Mesenchymal stem cell (in vitro differentiated cells and primary cell): ENCODE data around the gene ECI2.

Experiments
- DNase-seq: peaks from one replicate; pipeline ENCODE4 v3.0.0-alpha.2; 2013
- H2AFZ ChIP-seq: one replicate; pipeline ENCODE4 v1.6.1; 2013; ENCODE audit warnings: low read depth, mild to moderate bottlenecking, control low read depth, inconsistent platforms, low read length, moderate library complexity
- H2AK5ac ChIP-seq: 2 replicates; pipeline ENCODE4 v1.6.1; 2013; ENCODE audit warnings: low read length, moderate library complexity, mild to moderate bottlenecking, inconsistent platforms; ENCODE audit not compliant: severe bottlenecking
- H2BK120ac ChIP-seq: one replicate; pipeline ENCODE4 v1.6.1; 2013; ENCODE audit warnings: low read depth, mild to moderate bottlenecking, inconsistent platforms, low read length, moderate library complexity
- H2BK12ac ChIP-seq, 2 experiments: one replicate each; pipeline ENCODE4 v1.6.1; 2013; ENCODE audit warnings: inconsistent platforms in 2 of 2, low read length in 2 of 2, mild to moderate bottlenecking in 2 of 2, moderate library complexity in 2 of 2, control low read depth in 1 of 2
- H2BK15ac ChIP-seq: one replicate; pipeline ENCODE4 v1.6.1; 2013; ENCODE audit warnings: mild to moderate bottlenecking, low read depth, inconsistent platforms; ENCODE audit not compliant: poor library complexity, severe bottlenecking
- H2BK5ac ChIP-seq: 2 replicates; pipeline ENCODE4 v1.6.1; 2013; ENCODE audit warnings: low read depth, mild to moderate bottlenecking, low read length, control low read depth, inconsistent platforms; ENCODE audit not compliant: poor library complexity, severe bottlenecking
- H3K14ac ChIP-seq, 2 experiments: one replicate each; pipeline ENCODE4 v1.6.1; 2013; ENCODE audit warnings: inconsistent platforms in 2 of 2, low read length in 2 of 2, control low read depth in 1 of 2, mild to moderate bottlenecking in 1 of 2, moderate library complexity in 1 of 2
- H3K18ac ChIP-seq, 2 experiments: one replicate each; pipeline ENCODE4 v1.6.1; 2013; ENCODE audit warnings: inconsistent platforms in 2 of 2, low read length in 2 of 2, control low read depth in 1 of 2, low read depth in 1 of 2, mild to moderate bottlenecking in 1 of 2
- H3K23ac ChIP-seq, 2 experiments: one replicate each; pipeline ENCODE4 v1.6.1; 2013; ENCODE audit warnings: inconsistent platforms in 2 of 2, low read length in 2 of 2, mild to moderate bottlenecking in 2 of 2, moderate library complexity in 2 of 2, control low read depth in 1 of 2
- H3K27ac ChIP-seq: 2 replicates; pipeline ENCODE4 v1.5.1; 2013; ENCODE audit warnings: mild to moderate bottlenecking, moderate library complexity, low read length, control low read depth, inconsistent platforms; ENCODE audit not compliant: poor library complexity, severe bottlenecking
- H3K27me3 ChIP-seq, 2 experiments: 2 replicates each; pipeline versions ENCODE4 v1.6.1 to v1.7.0; 2013; ENCODE audit warnings: low read length in 2 of 2, mild to moderate bottlenecking in 2 of 2, moderate library complexity in 2 of 2, control low read depth in 1 of 2, inconsistent platforms in 1 of 2; ENCODE audit not compliant: control insufficient read depth in 1 of 2, insufficient read depth in 1 of 2
- H3K36me3 ChIP-seq, 2 experiments: 2 replicates each; pipeline versions ENCODE4 v1.6.1 to v1.7.0; 2013; ENCODE audit warnings: low read length in 2 of 2, control low read depth in 1 of 2, inconsistent platforms in 1 of 2, low read depth in 1 of 2, mild to moderate bottlenecking in 1 of 2; ENCODE audit not compliant: insufficient read depth in 2 of 2, control insufficient read depth in 1 of 2
- H3K4ac ChIP-seq, 2 experiments: one replicate each; pipeline ENCODE4 v1.6.1; 2013; ENCODE audit warnings: inconsistent platforms in 2 of 2, low read length in 2 of 2, mild to moderate bottlenecking in 2 of 2, moderate library complexity in 2 of 2, control low read depth in 1 of 2, low read depth in 1 of 2
- H3K4me1 ChIP-seq: 2 replicates; pipeline ENCODE4 v1.6.1; 2013; ENCODE audit warnings: low read depth, low read length, control low read depth; ENCODE audit not compliant: control insufficient read depth, insufficient read depth
- H3K4me2 ChIP-seq: 2 replicates; pipeline ENCODE4 v1.6.1; 2013; ENCODE audit warnings: low read length, mild to moderate bottlenecking, inconsistent platforms; ENCODE audit not compliant: poor library complexity, severe bottlenecking
- H3K4me3 ChIP-seq, 2 experiments: 2 replicates each; pipeline versions ENCODE4 v1.5.1 to v1.7.0; 2013; ENCODE audit warnings: low read length in 2 of 2, mild to moderate bottlenecking in 2 of 2, control low read depth in 1 of 2, low read depth in 1 of 2; ENCODE audit not compliant: insufficient read depth in 1 of 2
- H3K79me1 ChIP-seq: replicated peaks from 2 replicates; pipeline ENCODE4 v1.6.1; 2013; ENCODE audit warnings: mild to moderate bottlenecking, control low read depth, low read length, inconsistent platforms; ENCODE audit not compliant: poor library complexity, severe bottlenecking
- H3K9ac ChIP-seq: 2 replicates; pipeline ENCODE4 v1.7.0; 2013; ENCODE audit warnings: mild to moderate bottlenecking, low read length, moderate library complexity
- H3K9me3 ChIP-seq: 2 replicates; pipeline ENCODE4 v1.7.0; 2013; ENCODE audit warnings: mild to moderate bottlenecking, low read length; ENCODE audit not compliant: control insufficient read depth
- H4K8ac ChIP-seq: one replicate; pipeline ENCODE4 v1.6.1; 2013; ENCODE audit warnings: inconsistent platforms, mild to moderate bottlenecking, low read length, moderate library complexity
- H4K91ac ChIP-seq: one replicate; pipeline ENCODE4 v1.6.1; 2013; ENCODE audit warnings: mild to moderate bottlenecking, low read length, inconsistent platforms
- WGBS: methylation state at CpG from one replicate; pipeline ENCODE4 v1.1.7; 2013; ENCODE audit warnings: mixed read lengths; 5-methylcytosine and 5-hydroxymethylcytosine counted together

The ECI2 gene

GRCh38 chr6:4178737-4179333, 43.5 kb upstream of the ECI2 start:
- Histone ChIP-seq H3K4me2 (no peak overlapping the region), H3K27ac (no peak overlapping the region), H2BK5ac (no peak overlapping the region), H2BK15ac (no peak overlapping the region), H4K8ac (no peak overlapping the region), H3K4me3 (no peak overlapping the region), H3K36me3 (no peaks in the 10 kb centered on the region), H2BK12ac (no peak overlapping the region), H3K14ac (no peak overlapping the region), H2BK120ac (no peak overlapping the region), H3K4me1 (no peaks in the 10 kb centered on the region), H3K27me3 (peaks cover 4 to 9% of the 10 kb centered on the region in 2 experiments), H2AFZ (no peak overlapping the region), H3K18ac (no peak overlapping the region), H3K4ac (no peak overlapping the region), H3K9me3 (no peaks in the 10 kb centered on the region), H3K9ac (no peak overlapping the region), H3K23ac (no peak overlapping the region), H3K79me1 (no peaks in the 10 kb centered on the region), H4K91ac (no peak overlapping the region), H2AK5ac (no peak overlapping the region)
- 85% methylated on average over 8 of the region's 8 CpGs for WGBS
- no peak for DNase-seq

GRCh38 chr6:4176907-4177306, 41.5 kb upstream of the ECI2 start:
- Histone ChIP-seq H2BK15ac (no peak overlapping the region), H3K9ac (no peak overlapping the region), H3K4me3 (no peak overlapping the region), H3K79me1 (no peaks in the 10 kb centered on the region), H3K14ac (no peak overlapping the region), H3K9me3 (no peaks in the 10 kb centered on the region), H2AFZ (no peak overlapping the region), H3K18ac (no peak overlapping the region), H3K36me3 (no peaks in the 10 kb centered on the region), H4K91ac (no peak overlapping the region), H2AK5ac (no peak overlapping the region), H4K8ac (no peak overlapping the region), H3K4ac (no peak overlapping the region), H3K4me1 (no peaks in the 10 kb centered on the region), H2BK5ac (no peak overlapping the region), H3K23ac (no peak overlapping the region), H3K4me2 (no peak overlapping the region), H3K27ac (no peak overlapping the region), H3K27me3 (peaks cover 4 to 9% of the 10 kb centered on the region in 2 experiments), H2BK120ac (no peak overlapping the region), H2BK12ac (no peak overlapping the region)
- 88% methylated on average over 2 of the region's 2 CpGs for WGBS
- no peak for DNase-seq

GRCh38 chr6:4174042-4174441, 38.7 kb upstream of the ECI2 start:
- Histone ChIP-seq H2BK5ac (no peak overlapping the region), H3K18ac (no peak overlapping the region)
- WGBS: 98% methylated on average over 4 of the region's 6 CpGs

GRCh38 chr6:4172368-4172767, 37.0 kb upstream of the ECI2 start:
- no peak overlapping the region for H2BK120ac ChIP-seq
- no peaks in the 10 kb centered on the region for H3K79me1 ChIP-seq

More at GRCh38 chr6:4174042-4174441, 38.7 kb upstream of the ECI2 start:
- no peaks in the 10 kb centered on the region for H3K36me3 ChIP-seq
- H2BK120ac ChIP-seq: no peak overlapping the region
- H3K79me1 ChIP-seq: no peaks in the 10 kb centered on the region
- no peak overlapping the region for H3K4me3 ChIP-seq
- H2BK15ac ChIP-seq: no peak overlapping the region
- no peaks in the 10 kb centered on the region for H3K9me3 ChIP-seq
- H3K9ac ChIP-seq: no peak overlapping the region
- H2AFZ ChIP-seq: no peak overlapping the region
- no peak overlapping the region for H4K8ac ChIP-seq
- no peak overlapping the region for H3K27ac ChIP-seq
- H4K91ac ChIP-seq: no peak overlapping the region
- H2BK12ac ChIP-seq: no peak overlapping the region
- no peak for DNase-seq
- H3K27me3 ChIP-seq: peaks cover 4 to 8% of the 10 kb centered on the region in 2 experiments
- H3K4ac ChIP-seq: no peak overlapping the region
- H3K4me1 ChIP-seq: no peaks in the 10 kb centered on the region
- no peak overlapping the region for H2AK5ac ChIP-seq
- H3K23ac ChIP-seq: no peak overlapping the region
- H3K14ac ChIP-seq: no peak overlapping the region
- H3K4me2 ChIP-seq: no peak overlapping the region

More at GRCh38 chr6:4172368-4172767, 37.0 kb upstream of the ECI2 start:
- Histone ChIP-seq H3K27ac (no peak overlapping the region), H3K23ac (no peak overlapping the region), H3K14ac (no peak overlapping the region), H2BK12ac (no peak overlapping the region), H2BK15ac (no peak overlapping the region), H4K8ac (no peak overlapping the region), H3K9me3 (peaks cover 6% of the 10 kb centered on the region), H3K18ac (no peak overlapping the region), H2AK5ac (no peak overlapping the region), H4K91ac (no peak overlapping the region), H2BK5ac (no peak overlapping the region), H2AFZ (no peak overlapping the region), H3K4ac (no peak overlapping the region), H3K4me1 (no peaks in the 10 kb centered on the region), H3K4me3 (no peak overlapping the region), H3K36me3 (no peaks in the 10 kb centered on the region), H3K4me2 (no peak overlapping the region), H3K27me3 (no peaks in the 10 kb centered on the region), H3K9ac (no peak overlapping the region)
- no peak for DNase-seq
- 25% methylated on average over 1 of the region's 3 CpGs for WGBS
